ENCODE results near the gene MTHFD1L.

GRCh38 chr6:151060096-151060765 is 194.7 kb downstream of the MTHFD1L start:
- TF ChIP-seq CTCF (conservative IDR thresholded peaks at IDR 0.05) (no peak), ZFX (IDR thresholded peaks at IDR 0.05) (no peak)

All from C4-2B (cell line).